Measurements from ENCODE around the gene ARID1B. TPM values are rescaled to one million over a fixed set of nuclear protein-coding genes. Genes with fewer than 3 reads are reported as not detected.

ARID1B gene
- total RNA-seq, 1 experiment from 2014 or later, result 60.3 TPM

GRCh38 chr6:156980515-156980914 is 203.3 kb downstream of the ARID1B start (continued):
- TF ChIP-seq SMAD4 (CRISPR knock-in tag; IDR thresholded peaks at IDR 0.05) (no peak), STAT6 (CRISPR knock-in tag; conservative IDR thresholded peaks at IDR 0.05; ENCODE audit: low read depth) (no peak), ZNF317 (CRISPR knock-in tag; IDR thresholded peaks at IDR 0.05; ENCODE audit: borderline replicate concordance, low read depth) (no peak), MXD4 (CRISPR knock-in tag; IDR thresholded peaks at IDR 0.05; ENCODE audit: borderline replicate concordance) (no peak), PREB (CRISPR knock-in tag; IDR thresholded peaks at IDR 0.05; ENCODE audit: borderline replicate concordance) (no peak)
- TF ChIP-seq, protein P1, sequence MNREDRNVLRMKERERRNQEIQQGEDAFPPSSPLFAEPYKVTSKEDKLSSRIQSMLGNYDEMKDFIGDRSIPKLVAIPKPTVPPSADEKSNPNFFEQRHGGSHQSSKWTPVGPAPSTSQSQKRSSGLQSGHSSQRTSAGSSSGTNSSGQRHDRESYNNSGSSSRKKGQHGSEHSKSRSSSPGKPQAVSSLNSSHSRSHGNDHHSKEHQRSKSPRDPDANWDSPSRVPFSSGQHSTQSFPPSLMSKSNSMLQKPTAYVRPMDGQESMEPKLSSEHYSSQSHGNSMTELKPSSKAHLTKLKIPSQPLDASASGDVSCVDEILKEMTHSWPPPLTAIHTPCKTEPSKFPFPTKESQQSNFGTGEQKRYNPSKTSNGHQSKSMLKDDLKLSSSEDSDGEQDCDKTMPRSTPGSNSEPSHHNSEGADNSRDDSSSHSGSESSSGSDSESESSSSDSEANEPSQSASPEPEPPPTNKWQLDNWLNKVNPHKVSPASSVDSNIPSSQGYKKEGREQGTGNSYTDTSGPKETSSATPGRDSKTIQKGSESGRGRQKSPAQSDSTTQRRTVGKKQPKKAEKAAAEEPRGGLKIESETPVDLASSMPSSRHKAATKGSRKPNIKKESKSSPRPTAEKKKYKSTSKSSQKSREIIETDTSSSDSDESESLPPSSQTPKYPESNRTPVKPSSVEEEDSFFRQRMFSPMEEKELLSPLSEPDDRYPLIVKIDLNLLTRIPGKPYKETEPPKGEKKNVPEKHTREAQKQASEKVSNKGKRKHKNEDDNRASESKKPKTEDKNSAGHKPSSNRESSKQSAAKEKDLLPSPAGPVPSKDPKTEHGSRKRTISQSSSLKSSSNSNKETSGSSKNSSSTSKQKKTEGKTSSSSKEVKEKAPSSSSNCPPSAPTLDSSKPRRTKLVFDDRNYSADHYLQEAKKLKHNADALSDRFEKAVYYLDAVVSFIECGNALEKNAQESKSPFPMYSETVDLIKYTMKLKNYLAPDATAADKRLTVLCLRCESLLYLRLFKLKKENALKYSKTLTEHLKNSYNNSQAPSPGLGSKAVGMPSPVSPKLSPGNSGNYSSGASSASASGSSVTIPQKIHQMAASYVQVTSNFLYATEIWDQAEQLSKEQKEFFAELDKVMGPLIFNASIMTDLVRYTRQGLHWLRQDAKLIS (CRISPR knock-in tag; IDR thresholded peaks at IDR 0.05; ENCODE audit: borderline replicate concordance), result no peak

DNA sequence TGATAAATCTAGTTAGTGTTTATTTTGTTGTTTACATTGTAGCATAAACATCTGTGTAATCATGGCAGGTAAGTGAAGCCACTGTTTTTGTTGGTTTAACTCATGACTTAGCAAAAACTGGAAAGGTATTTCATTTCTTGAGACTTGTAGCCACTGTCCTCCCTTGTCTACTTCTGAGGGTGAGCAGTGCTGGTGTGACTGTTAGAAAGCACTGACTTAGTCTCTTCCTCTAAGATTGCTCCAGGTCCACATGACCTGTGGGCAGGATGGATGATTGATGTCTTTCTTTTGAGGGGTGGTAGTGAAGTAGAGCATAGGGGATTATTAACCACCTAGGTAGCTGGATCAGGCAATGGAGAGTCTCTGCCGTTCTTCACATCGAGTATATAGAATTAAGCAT is 203.8 kb downstream of the ARID1B start:
- no peak for ATAC-seq
- H3K9me3 Mint-ChIP-seq, result no peaks in the 10 kb centered on the region
- TF ChIP-seq ATF6 (CRISPR knock-in tag; IDR thresholded peaks at IDR 0.05) (no peak), ZNF263 (CRISPR knock-in tag; IDR thresholded peaks at IDR 0.05; ENCODE audit: low read depth) (no peak), MAX (CRISPR knock-in tag; IDR thresholded peaks at IDR 0.05) (no peak), ZNF232 (CRISPR knock-in tag; IDR thresholded peaks at IDR 0.05) (no peak)
- TF ChIP-seq, protein P2, sequence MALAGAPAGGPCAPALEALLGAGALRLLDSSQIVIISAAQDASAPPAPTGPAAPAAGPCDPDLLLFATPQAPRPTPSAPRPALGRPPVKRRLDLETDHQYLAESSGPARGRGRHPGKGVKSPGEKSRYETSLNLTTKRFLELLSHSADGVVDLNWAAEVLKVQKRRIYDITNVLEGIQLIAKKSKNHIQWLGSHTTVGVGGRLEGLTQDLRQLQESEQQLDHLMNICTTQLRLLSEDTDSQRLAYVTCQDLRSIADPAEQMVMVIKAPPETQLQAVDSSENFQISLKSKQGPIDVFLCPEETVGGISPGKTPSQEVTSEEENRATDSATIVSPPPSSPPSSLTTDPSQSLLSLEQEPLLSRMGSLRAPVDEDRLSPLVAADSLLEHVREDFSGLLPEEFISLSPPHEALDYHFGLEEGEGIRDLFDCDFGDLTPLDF (CRISPR knock-in tag; IDR thresholded peaks at IDR 0.05), result no peak
- H3K4me3 Mint-ChIP-seq, result no peak overlapping the region
- H3K36me3 Mint-ChIP-seq, result no peaks in the 10 kb centered on the region
- no peak overlapping the region for H3K27ac Mint-ChIP-seq
- POLR2A ChIA-PET, result no interaction called here
- CTCF ChIA-PET, result interaction anchor here (0.6 to 1.0 kb wide), 2 partner anchors 17 to 105 kb away, joined by 3 read pairs; no protein-coding TSS in a partner anchor
- no peaks in the 10 kb centered on the region for H3K27me3 Mint-ChIP-seq (ENCODE audit: low read depth)
- no peak for DNase-seq (ENCODE audit: low spot score)
- peaks cover 90% of the 10 kb centered on the region for H3K4me1 Mint-ChIP-seq

GRCh38 chr6:156982168-156982567 is 205.0 kb downstream of the ARID1B start:
- H3K27ac Mint-ChIP-seq, result no peak overlapping the region
- POLR2A ChIA-PET, result no interaction called here
- H3K9me3 Mint-ChIP-seq, result no peaks in the 10 kb centered on the region
- DNase-seq (ENCODE audit: low spot score) (no peak), ATAC-seq (no peak)
- CTCF ChIA-PET, result no interaction called here
- no peak overlapping the region for H3K4me3 Mint-ChIP-seq
- H3K4me1 Mint-ChIP-seq, result peaks cover 90% of the 10 kb centered on the region
- no peaks in the 10 kb centered on the region for H3K36me3 Mint-ChIP-seq
- no peaks in the 10 kb centered on the region for H3K27me3 Mint-ChIP-seq (ENCODE audit: low read depth)
- TF ChIP-seq ESRRA (CRISPR knock-in tag; IDR thresholded peaks at IDR 0.05; ENCODE audit: borderline replicate concordance) (no peak), KAT7 (CRISPR knock-in tag; IDR thresholded peaks at IDR 0.05; ENCODE audit: borderline replicate concordance) (no peak), RORB (CRISPR knock-in tag; IDR thresholded peaks at IDR 0.05) (no peak), ZNF425 (CRISPR knock-in tag; conservative IDR thresholded peaks at IDR 0.05) (no peak), FOXP1 (CRISPR knock-in tag; IDR thresholded peaks at IDR 0.05; ENCODE audit: borderline replicate concordance) (no peak)
